Activated naive CD8-positive, alpha-beta T cell treated with anti-CD3 and anti-CD28 coated beads, Interleukin-2, amount 50 U/mL, for 16 hours (primary cell): ENCODE measurements around the gene SENP1.

Experiments
- DNase-seq: peaks from one replicate; pipeline ENCODE4 v3.0.0-alpha.2; 2020; ENCODE audit warnings: low read depth, low spot score

SENP1 gene

DNA sequence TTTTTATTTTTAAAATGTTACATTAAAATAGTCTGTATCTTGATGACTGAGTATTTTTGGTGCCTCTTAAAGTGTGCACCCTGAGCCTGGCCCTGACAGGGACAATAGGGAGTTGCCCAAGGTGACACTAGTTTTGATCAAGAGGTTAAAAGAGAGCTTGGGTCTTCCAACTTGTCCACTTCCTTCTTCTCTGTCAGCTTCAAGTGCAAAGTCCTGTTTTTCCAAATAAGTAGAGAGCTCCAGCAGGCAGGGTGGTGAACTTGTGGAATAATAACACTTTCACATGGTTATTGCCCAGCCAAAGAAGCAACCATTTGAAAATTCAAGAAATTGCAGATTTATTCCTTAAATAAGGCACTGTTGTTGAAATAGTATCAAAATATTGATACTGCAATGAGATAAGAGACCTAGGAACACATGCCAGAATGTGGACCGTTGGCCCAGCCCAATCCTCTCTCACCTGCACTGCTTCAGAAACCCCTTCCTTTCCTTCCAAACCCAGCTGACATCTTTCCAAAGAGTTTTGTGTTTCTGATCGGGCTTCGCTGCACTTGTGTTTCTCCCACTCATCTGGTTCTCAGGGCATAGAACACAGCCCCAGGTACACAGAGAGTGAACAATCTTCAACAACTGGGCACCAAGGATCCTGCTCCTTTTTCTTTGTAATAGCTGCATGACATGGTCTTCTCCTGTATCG lies 87.8 kb downstream of the SENP1 start:
- DNase-seq: no peak

DNA sequence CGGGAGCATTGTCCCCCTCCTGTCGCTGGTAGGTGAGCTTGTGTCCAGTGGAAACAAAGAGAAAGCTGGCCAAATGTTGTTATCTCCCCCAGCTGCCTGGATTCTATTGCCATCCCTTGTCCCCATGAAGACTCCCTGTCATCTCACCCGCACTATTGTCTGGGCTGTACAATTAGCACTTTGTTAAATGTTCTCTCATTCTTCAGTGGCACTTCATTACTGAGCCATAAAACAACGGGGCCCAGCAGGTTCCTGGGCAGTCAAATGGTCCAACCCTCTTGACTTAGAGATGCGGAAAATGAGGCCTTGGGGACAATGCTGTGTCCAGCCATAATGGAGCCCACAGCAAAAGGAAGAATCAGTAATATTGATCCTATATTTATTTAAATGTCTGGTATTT lies 88.4 kb downstream of the SENP1 start:
- no peak for DNase-seq

DNA sequence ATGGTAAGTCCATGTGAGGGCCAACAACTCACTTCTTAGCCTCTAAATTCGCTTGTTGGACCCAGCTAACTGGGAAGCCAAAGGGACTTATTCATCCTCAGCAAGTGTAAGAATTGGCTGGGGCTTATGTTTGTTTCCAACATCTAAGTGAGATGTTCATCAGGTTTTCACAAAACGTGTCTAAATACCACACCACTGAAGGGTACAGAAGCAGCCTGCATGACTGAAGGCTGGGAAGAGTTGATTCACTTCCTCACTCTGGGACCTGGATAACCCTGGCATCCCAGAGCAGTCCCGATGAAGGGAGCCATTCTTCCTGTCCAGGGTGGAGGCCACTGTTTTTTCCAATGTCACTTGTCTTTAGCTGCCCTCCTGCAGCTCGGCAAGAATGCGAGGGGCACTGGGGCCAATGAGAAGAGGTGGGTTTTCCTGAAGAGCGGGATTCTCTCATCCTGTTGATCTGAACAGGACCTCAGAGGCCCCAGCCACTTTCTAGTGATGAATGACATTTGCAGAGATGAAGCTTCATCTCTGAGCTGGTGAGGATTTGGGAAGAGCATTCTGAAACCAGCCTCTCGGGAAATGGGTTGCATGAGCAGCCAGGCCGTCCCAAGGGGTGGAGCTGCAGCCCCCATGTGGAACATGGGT lies 89.4 kb downstream of the SENP1 start:
- no peak for DNase-seq

DNA sequence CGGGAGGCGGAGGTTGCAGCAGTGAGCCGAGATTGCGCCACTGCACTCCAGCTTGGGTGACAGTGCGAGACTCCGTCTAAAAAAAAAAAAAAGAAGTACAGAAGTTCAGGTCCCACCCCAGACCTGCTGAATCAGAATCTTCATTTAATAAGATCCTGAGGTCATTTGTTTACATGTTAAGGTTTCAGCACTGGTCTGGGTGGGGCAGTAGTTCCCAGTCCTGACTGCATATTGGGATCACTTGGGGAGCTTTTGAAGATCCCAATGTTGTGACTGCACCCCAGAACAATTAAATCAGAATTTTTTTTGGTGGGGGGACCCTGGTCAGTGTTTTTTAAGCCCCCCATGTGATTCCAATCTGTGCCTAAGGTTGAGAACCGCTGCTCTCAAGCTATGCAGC lies 89.9 kb downstream of the SENP1 start:
- DNase-seq: no peak

DNA sequence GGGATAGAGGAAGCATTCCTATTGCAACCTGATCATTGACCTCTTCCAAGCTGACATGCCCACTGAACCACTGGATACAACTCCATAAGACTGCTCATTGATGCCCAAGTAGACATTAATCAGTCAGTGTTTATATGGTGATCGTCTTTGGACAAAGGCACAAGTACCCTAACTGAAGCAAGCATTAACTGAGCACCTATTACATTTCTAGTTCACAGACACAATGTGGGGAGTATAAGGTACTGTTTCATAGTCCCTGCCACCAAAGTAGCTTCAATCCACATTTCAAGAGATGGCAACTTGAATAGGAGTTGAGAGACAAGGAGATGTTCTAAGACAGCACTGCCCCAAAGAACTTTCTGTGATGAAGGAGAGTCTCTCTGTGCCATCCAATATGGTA lies 90.8 kb downstream of the SENP1 start:
- no peak for DNase-seq

DNA sequence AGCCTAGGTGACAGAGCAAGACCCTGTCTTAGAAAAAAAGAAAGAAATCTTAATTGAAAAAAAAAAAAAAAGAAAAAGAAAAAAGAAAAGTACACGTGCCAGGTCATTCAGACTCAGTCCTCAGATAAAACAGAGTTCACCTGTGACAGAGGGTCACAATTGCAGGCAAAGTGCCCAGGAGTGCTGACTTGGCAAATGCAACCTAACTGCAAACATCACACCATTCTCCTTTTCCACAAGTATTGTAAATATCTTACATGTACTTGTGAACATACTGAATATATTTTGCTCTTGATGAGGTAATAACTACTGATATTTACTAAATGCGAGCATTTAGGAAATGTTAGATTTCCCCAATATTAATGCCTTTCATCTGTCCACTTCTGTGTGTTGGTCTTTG lies 92.6 kb downstream of the SENP1 start:
- DNase-seq: no peak

DNA sequence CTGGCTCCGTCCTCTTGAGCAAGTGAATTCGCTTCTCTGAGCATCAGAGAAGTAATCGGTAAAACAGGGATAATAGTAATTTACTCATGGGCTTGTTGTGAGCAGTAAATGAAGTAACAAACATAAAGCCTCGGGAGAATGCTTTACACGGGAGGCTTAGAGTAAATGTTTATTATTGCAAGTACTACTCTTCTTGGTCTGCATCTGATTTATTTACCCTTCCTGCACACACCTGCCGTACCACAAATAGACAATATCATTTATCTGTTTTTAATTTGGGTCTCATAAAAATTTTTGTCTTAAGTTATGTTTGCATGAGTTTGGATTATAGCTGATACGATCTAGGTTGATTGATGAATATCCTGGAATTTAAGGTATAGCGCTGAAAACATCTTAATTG lies 93.8 kb downstream of the SENP1 start:
- no peak for DNase-seq

DNA sequence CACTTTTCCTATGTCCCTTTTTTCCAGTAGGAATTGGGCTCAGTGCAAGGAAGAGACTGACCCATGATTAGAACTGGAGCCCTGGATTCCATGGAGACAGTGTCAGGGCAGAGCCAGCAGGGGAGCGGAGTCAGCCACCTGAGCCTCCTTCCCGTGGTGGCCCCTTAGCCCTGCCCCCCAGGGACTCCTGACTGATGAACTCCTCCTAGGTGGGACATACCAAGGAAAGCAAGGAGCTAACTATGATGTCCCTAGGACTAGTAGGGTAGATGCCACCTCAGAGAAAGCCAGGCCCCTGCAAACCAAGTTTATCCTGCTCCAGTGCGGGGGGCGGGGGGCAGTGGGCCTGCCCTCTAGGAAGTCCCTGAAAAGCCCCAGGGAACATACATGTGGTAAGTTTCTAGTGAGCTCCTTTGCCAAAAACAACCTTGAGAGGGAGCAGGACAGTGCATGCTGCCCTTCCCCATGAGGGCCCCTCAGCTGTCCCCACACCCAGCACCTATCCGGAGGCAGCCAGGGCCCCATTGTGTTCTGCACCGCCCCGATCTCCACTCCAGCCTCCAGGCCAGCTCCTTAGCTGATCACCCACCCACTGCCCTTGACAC lies 95.4 kb downstream of the SENP1 start:
- no peak for DNase-seq

DNA sequence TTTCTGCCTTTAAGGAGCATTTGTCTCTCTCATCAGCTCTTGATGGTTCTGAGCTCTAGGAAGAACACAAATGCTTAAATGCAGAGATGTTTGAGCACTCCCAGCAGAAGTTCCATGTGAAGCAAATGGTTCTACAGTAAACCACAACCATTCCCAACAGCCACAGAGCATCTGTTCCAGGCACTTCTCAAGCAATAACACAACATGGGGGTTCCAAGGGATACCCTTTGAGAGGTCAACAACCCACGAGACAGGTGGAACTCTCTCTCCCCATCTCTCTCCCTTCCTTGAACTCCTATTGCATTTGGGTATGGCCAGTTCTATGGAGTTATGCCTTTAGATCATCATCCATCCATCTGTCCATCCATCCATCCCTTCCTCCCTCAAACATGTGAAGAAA lies 96.4 kb downstream of the SENP1 start:
- no peak for DNase-seq

DNA sequence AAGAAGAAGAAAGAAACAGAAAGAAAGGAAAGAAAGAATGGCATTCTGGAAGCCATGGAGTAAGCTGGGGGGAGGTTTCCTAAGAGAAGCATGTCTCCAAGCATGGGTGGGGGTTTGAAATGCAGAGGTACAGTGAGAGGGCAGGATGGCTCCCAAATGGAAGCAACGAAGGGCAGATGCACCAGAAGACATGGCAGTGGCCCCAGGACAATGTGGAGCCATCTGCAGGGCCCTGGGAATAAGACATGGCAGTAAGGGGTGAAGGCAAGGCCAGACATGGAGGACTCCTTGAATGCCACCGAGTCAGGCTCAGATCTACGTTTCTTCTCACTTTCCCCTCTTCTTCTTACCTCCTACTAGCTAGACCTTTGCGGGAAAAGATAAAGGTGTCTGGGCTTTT lies 96.9 kb downstream of the SENP1 start:
- DNase-seq: no peak

DNA sequence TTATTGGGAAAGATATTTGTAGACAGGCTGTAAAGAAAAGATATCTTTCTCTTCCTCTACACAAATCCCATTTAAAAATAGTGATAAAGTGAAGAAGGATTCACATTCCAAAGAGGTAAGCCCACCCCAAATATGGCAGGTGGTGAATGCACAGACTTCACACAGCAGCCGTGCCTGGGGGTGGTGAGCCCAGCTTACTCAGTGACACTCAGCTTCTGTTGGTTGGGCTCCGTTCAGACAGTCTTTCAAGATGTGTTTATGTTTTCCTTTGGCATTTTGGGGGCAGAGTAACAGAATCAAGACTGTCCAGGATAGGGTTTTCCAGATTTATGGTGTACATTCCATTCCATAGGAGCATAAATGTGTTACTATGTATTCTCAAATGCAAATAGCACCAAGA lies 97.5 kb downstream of the SENP1 start:
- no peak for DNase-seq

DNA sequence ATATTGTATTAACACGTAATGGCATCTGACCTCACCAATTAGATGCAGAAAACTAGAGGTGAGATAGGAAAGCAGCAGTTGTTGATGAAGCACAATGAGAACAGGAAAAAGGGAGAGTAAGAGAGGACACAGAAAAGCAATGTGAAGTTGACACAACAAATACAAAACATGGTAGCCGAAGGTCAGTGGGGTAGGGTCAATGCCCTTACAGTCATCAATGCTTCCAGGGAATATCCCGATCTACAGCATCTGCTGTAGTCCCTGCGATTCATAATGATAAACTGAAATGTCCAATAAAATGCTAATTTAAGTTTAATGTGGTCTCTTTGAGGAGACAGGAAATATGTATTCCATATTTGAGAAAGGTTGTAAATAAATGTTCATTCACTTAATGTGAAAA lies 98.7 kb downstream of the SENP1 start:
- DNase-seq: no peak

DNA sequence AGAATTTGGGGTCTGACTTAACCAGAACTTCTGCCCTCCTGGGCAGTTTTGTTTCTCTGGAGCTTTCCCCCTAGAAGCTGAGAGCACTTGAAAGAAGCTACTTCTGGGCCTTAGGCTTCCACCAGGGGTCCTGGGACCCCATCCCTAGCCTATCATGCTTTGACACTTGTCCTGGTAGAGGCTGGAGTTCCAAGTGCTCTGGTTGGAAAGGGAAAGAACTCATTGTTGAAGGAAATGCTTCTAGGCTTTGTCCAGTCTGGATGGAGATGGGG lies 100.2 kb downstream of the SENP1 start:
- DNase-seq: no peak

DNA sequence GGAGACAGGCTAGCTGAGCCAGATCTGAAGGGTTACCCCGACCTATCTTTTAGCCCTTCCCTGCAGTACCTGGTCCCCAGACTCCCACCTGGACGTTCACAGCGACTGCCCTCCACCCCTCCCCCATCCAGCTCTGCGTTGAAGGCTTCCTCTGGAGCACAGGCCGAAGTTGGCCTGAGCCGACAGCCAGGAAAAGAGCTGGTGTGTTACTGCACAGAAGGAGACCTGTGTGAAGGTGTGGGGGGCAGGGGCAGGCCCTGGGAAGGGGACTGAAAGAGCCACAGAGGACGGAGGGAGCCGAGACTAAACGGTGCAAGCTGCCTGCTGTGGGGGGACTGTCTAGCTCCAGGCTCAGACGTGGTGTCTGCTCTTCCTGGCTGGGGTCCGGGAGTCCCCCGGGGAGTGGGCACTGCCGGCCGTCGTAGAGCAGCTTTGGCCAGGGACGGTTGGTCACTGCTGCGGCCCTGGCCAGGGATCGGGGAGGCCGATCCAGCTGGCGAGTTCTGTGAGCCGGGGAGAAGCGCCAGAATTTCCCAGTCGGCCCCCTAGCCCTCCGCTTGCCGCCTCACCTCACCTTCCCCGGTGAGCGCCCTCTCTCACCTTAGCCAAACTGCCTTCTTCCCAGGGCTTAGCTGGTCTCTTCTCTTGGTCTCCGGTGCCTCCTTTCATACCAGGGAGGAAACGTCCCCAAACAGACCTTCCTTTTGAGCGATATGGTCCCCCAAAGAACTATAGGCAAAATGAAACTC lies 100.7 kb downstream of the SENP1 start:
- DNase-seq: no peak

DNA sequence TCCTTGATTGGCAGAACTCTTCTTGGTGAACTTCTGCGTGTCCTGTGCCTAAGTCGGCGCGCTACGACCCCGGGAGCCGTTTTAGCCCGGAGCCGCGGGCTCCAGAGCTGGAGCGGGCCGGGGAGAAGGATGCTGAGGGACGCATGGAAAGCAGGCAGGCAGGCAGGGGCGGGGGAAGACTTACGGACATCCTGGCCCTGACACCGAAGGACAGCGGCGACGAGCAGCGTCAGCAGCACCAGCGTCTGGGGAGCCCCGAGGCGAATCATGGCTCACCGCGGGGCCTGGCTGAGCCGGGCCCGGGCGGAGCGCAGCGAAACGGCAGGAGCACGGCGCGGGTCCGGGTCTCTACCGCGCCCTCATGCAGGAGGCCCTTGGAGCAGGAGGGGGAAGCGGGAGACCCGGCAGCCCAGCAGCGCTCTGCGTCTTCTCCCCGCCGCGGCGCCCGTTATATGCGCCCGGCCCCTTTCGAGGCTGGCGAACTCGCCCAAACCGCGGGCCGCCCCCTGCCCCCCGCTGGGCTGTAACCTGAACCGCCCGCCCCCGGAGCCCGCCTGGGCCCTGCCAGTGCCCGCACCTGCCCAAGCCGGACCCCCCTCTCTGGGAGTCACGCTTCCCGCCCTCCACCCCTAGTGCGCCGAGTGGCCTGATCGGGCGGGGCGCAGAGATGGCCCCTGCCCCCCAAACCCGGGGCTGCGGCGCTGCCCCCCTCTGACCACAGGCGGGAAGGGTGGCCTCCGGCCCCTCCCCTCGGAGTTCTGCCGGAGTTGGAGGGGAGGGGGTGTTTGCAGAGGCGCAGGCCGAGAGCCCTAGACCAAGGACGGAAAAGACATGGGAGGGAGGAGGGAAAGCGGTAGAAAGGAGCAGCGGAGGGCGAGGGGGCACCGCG lies 101.6 kb downstream of the SENP1 start, which contains the start of gene COL2A1:
TSS of gene COL2A1 (minus strand) at position 424 of the 889 bp plus-strand sequence. CDS start at position 269, 155 bp downstream.
- DNase-seq: no peak

DNA sequence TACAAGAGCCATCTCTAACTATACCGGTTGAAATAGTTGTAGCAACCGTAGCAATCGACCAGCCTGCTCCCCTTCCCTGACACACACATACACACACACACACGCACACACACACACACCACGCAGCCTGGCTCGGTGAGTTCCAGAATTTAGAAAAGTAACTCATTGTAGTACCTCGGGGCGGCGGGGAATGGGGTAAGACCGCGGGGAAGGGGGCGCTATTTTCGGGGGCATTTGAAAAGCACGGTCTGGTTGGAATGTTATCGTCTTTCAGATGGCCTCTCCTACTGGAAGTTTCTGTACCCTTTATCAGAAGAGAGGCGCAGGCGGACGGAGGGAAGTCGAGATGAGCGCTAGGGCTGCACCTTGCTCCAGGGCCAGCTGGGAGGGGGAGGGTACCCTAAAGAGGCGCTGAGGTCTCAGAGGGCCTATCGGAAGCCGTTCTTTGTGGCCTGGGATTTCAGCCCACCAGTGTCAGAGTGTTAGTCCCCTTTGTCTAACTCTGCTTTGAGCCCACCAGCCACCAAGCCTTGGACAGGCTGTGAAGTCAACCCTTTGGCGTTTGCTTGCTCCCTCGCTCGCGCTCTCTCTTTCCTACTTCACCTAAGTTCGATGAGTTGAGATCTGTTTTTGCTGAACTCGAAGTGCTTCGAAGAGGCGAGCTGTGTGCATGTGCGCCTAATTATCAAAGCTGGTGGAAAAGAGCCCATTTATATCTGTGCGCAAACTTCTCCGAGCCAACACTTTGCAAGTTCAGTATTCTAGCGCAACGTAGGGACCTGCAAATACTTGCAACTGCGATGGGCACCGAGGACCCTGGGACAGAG lies 102.4 kb downstream of the SENP1 start:
- DNase-seq: no peak

DNA sequence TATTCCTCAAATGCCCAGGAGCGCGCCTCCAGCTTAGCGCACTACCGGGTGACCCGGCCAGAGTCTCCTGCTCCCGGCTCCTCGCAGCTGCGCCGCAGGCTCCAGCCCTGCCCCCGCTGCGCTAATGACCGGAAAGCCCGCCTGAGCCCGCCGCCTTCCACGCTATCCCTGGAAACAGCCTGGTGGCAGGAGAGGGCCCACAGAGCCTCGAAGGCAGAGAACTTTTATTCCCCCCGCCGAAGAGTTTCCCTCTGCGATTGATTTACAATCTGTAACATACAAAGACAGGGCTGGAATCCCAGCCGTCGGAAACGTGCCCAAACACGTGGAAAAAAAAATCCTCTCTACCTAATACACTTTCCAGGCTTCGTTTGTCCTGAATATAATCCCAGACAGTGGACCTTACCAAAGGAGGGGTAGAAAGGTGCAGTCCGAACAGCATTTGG lies 103.1 kb downstream of the SENP1 start:
- DNase-seq: no peak

DNA sequence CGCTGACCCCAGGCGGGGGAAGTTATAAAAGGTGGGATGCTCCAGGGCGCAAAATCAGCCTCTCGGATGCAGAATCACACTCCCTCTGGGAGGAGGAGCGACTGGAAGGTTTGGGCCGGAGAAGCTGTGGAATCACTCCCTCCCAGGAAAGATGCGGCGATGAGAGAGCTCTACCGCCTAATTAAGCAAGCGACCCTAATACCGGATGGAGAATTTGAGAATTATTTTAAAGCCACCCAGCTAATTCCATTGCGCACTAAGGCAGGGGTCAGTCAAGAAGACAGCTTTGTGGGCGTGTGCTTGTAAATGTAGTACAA lies 103.5 kb downstream of the SENP1 start:
- DNase-seq: no peak

DNA sequence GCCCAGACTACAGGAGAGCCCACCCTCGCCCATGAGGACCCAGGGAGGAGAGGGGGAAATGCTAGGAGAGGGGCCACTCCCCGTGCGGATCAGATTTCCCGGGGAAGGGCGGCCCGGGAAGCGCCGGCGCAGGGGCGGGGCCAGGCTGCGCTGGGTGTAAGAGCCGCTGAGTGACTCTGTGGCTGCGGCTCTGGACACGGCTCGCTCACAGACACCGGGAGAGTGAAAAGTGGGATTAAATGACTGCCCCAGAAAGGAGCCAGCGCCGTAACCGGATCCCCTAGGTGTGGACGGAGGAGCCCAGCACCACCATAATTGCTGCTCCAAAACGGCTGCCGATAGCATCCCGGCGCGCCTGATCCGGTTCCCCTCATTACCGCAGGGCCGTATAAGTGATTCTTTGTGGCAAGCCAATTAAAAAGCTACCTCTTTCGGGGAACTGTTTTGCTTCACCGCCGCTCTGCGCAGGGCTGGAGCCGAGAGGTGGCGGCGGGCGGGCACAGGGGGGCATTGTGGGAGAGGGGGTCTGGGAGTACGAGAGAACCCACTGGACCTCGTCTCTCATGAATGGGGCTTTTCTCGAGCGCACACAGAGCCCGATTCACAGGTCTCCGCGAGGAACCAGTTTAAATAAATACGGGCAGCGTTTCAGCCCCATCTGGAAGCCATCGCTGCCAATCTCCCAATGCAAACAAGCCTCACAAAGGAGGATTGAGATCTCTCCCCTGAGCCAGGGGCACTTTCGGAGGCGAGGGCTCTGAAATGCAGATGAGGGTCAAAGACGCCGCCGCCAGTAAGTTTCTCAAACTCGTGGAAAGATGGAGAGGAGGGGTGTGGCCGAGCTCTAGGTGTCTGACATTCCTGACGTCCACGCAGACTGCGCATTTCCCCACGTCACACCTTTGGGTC lies 104.1 kb downstream of the SENP1 start:
- DNase-seq: no peak
